Fibroblast of skin of abdomen (primary cell): Measurements from ENCODE around the gene RADIL.

Experiments used
- DNase-seq: peaks from one replicate; pipeline ENCODE4 v3.0.0-alpha.2; 2013

Gene RADIL

DNA sequence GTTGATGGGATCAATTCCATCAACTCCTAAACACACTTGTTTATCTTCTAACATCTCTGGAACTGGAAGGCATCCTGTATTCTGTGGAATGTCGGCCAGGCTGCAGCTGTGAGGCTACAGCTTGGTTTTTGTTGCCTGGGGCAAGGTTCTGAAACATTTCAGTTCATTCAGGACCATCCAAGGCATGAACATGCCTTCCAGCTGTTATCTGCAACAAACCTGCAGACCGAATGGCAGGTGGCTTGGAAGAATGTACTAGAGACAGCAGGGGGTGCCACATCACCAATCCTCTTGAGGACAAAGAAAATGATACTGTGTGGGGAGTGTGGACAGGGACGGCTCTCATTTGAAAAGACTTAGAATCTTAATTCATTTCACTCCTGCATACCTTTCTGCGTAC is 34.1 kb downstream of the RADIL start:
- peak; percentile 26 for DNase-seq

DNA sequence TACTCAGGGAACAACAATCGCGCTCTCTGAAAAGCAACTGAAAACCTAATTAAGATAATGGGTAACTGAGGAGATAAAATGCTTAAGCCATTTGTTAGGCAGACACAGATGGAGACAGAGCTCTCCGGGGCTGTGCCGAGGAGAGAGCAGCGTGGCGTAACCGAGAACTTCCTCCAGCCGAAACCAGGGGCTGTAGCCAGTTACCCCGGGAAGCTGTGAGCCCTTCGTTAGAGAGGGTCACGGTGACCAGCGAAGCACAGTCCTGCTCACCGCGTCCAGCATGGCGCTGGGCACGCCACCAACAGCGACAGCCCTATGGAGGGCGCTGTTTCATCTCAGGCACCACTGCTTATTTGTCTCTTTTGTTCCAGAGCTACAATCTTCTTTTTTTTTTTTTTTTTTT is 37.8 kb downstream of the RADIL start:
- no peak for DNase-seq

DNA sequence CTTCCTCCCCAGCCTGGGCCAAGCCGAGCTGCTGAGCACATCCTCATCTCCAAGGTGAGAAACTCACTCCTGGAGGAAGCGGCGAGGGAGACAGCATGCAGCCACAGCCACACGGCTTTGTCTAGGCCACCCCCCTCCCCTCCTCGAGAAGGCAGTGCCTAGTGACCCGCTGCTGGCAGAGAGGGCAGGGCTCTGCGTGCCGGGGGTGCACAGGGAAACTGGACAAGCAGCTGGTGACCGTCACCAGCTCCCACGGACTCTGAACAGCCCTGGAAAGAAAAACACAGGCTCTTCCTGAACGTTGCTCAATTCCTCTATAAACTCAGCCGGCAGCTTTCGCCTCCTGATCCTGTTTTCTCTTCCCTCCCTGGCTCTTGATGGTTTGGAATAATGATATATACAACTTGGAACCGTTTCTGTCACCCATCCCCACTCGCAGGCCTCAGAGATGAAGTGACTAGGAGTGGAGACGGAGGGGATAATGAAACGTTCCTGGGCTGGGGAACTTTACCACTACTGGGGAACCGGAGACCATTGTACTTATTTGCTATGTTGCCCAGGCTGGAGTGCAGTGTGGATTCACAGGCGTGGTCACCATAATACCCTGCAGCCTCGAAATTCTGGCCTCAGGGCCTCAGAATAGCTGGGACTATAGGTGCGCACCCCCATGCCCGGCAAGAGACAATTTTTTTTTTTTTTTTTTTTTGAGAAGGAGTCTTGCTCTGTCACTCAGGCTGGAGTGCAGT is 41.0 kb downstream of the RADIL start:
- no peak for DNase-seq

GRCh38 chr7:4841836-4842235 is 41.7 kb downstream of the RADIL start:
- DNase-seq: no peak

DNA sequence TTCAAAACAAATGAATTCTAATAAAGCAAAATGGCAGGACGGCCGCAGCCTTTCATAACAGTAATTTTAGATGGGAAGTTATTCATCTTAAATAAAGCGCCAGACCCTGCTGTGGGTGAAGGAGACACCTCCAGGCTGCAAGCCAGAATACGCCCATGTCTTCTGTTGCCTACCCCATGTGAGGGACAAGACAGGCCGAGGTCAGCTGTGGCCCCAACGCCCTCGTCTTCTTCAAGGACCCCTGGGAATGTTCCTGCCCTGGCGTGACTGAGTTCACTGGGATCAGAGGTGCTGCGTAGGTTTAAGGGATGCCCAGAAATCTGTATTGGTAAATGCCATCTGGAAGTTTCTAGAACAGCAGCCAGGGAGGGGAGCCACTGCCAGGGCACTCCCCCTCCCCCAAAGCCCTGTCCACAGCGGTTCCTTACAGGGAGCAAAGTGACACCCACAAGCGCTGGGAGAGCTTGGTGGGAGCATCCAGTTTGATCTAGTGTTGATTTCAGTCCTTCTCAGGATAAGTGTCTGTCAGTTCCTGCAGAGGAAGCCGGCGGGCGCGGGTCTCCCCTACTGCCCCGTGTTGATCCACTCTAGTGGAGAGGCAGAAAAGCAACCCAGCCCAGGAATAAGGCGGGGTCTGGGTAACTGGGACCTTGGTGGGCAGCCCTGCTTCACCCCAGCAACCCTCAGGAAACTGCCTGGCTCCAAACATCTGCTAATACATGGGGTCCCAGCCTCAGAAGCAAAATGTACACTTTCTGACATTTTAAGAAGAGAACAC is 42.3 kb downstream of the RADIL start:
- DNase-seq: no peak

GRCh38 chr7:4840079-4840501 is 43.4 kb downstream of the RADIL start:
- no peak for DNase-seq

- DNase-seq: no peak
These were observed 44.7 kb downstream of the RADIL start for GRCh38 chr7:4838626-4839334.

GRCh38 chr7:4837803-4838625 is 45.5 kb downstream of the RADIL start:
- no peak for DNase-seq

GRCh38 chr7:4837041-4837802 is 46.3 kb downstream of the RADIL start:
- no peak for DNase-seq

GRCh38 chr7:4836206-4836661 is 47.3 kb downstream of the RADIL start:
- no peak for DNase-seq

DNA sequence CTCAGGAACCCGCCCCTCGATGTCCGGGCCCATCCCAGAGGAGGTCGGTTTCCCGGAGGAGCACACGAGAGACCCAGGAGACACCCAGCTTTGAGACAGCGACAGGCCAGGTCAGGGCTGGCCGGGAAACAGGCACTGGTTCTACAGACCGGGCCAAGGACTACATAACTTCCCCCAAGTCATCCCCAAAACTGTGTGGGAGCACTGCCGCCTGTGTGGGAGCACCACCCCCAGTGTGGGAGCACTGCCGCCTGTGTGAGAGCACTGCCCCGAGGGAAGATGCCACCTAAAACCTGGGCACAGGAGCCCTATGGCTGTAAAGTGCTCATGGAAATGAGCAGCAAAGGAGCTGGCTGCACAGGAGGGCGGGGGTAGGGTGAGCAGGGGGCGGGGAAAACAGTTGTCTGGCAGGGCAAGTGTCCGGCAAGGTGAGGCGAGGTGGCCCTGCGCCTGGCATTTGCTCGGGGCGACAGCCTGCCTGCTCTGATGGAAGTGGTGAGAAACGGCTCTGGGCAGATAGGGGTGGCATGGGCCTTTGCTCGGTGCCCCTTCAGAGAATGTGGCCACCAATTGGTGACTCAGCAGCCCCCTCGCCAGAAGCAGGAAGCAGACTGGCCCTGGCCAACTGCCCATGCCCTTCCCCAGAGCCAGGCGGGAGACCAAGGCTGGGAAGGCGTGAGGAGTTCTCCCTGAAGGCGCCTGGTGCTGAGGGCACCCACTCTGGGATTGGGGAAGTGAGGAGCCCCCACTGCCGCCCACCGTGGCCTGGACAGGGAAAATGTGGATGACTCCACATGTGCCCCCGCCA is 47.9 kb downstream of the RADIL start:
- DNase-seq: no peak

DNA sequence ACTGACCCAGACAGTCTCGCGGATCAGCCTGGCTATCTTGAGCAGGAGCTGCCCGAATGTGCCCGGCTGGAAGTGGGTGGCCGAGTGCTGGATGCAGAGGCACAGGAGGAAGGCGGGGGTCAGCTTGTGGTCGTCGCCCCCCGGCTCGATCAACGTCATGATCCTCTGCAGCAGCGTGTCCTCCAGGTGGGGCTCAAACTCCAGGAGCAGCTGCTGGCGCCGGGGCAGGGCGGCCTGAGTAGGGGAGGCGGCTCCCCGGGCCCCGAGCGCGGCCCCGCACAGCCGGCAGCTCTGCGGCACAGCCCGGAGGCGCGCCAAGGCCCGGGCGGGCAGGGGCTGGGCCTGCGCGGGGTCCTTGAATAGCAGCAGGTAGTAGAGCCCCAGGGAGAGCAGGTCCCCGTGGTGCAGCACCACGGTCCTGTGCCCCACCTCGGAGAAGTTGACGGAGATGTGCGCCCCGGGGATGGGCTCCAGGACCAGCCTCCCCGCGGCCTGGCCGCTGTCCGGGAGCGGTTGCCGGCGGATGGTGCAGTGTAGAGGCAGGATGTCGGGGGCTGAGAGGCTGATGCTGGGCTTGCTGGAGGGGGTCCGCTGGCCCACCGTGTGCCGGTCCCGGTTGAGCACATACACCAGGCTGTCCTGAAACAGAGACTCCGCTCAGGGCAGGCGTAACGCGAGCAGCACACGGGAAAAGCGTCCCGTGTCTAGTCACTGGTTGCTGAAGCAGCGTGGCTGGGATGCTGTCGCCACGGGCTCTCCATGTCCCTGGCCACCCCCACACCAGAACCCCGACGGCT is 48.7 kb downstream of the RADIL start:
- no peak for DNase-seq

DNA sequence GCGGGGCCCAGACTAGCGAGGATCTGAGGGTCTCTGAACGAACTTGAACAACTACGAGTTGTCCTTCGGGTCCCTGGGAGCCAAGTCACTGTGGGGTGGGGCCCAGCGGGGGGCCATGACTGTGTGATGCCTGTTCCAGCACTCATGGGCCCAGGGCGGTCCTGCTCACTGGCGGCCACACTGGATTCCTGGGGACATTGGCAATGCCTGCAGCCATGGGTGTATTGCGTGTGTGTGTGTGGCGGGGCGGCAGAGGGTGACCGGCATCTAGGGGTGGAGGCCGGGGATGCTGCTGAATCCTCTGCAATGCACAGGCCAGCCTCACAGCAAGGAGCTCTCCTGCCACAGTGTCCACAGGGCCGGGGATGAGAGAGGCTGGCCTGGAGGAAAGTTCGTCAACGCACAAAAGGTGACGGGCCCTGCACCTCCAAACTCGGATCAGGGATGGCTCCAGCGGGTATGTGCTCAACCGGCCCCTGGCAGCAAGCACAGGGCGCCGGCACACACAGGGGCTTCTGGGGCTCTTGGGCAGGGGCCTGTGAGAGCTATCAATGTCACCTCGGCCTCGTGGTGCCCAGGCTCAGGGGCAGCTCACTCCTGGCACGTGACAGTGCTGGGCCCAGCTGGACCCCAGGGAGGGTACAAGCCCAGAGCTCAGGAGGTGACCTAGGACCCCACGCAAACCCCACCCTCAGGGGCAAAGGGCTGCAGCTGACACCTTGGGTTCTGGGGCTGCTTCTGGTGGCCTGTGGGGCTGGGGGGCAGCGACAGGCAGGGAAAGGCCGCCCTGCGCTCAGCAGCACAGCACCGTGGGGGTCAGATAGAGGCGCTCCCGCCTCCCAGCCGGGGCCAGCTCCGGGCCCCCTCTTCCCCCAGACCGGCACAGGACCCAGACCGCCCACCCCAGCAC is 49.6 kb downstream of the RADIL start:
- DNase-seq: no peak

DNA sequence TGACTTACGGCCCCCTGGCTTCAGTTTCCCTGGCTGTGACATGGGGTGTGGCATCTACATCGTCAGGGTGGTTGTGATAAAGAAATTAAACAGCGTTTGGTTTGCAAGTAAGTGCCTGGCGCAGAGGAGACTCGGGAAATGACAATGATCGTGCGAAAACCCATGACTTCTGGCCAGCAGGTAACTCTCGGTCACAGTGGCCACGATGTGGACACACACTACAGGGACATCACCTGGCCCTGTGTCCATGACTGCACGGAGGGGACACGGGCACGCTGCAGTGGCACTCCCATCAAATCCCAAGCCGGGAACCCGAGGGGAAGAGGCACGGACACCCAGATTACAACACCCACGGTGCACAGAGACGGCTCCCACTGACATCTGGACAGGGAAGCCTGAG is 50.3 kb downstream of the RADIL start:
- no peak for DNase-seq

DNA sequence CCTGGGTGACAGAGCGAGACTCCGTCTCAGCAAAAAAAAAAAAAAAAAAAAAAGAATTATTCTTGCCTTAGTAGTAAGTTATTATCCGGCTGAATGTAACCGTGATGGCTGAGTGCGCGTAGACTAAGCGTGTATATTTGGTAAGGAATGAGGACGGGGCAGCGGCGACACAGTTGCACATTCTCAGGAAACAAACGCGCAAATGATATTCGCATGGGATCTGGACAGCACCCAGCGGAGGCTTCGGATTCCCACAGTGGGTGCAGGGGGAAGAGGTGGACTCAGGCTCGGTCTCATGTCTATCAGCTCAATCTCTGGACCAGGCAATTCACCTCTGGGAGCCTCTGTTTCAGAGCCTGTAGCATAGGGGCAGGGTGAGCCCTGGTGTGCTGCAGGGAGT is 50.8 kb downstream of the RADIL start:
- no peak for DNase-seq

GRCh38 chr7:4831723-4832495 is 51.6 kb downstream of the RADIL start:
- DNase-seq: no peak

DNA sequence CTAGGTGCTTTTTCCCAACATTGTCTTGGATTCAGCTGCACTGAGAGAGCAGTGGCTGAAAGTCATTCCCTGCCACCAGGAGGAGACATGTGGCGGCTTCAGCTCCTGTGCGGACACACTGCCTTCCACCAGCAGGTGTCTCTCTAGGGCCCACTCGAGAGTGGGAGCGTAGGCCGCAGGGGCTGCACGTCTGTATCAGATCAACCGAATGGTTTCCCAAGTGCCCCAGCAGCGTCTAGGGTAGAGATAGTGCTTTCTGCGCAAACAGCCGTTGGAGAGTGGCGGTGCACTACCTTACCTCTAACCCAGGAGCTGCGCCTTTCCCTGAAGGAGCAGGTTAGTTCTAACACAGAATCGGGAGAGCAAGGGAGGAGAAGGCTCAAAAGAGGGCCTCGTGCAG is 53.3 kb downstream of the RADIL start:
- peak; percentile 53 for DNase-seq
